ENCODE data around the gene PSTPIP2. TPM values are rescaled to one million over a fixed set of nuclear protein-coding genes. Genes with fewer than 3 reads are reported as not detected.

Gene PSTPIP2
- total RNA-seq, 1 donor from 2014 or later: 9.1 TPM

DNA sequence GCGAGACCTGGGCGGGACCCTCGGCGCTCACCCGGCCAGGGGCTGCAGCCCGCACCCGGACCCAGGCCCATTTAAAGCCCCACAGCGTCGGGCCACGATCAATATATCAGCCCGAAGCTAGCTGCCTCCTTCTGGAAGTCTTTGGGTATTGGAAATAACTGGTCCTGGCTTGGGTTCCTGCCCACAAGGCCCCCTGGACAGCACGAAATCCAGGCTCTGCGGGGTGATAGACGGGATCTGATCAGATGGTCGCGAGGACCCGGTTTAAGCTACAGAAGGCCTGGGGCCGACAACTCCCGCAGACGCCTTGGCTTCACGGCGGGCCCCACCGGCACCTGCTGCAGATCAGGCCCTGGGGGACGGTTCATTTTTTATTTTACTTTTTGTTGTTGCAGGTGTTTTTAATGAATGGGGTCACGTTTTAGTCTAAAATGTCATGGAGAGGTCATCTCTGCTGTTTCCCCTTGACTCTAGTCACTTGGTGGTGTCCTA lies 362 bp upstream of the PSTPIP2 start:
- Histone ChIP-seq H3K9ac (ENCODE audit: low read length) (peak overlapping the region; percentile 85), H3K36me3 (ENCODE audit: insufficient read depth, low read length) (no peaks in the 10 kb centered on the region), H3K79me2 (ENCODE audit: insufficient read depth, low read length) (peaks cover 11% of the 10 kb centered on the region), H3K27me3 (ENCODE audit: insufficient read depth, low read length) (no peaks in the 10 kb centered on the region), H3K9me3 (ENCODE audit: insufficient read depth, low read depth, low read length) (no peaks in the 10 kb centered on the region), H3K4me2 (ENCODE audit: low read length) (peak overlapping the region; percentile 97), H2AFZ (ENCODE audit: low read depth, low read length) (peak overlapping the region; percentile 91), H3K4me1 (ENCODE audit: insufficient read depth, low read length) (peaks cover 20% of the 10 kb centered on the region), H4K20me1 (ENCODE audit: insufficient read depth, low read length) (peaks cover 8% of the 10 kb centered on the region), H3K4me3 (ENCODE audit: insufficient read depth, low read depth, low read length) (peak overlapping the region; percentile 71), H3K27ac (ENCODE audit: low read depth, low read length) (peak overlapping the region; percentile 22)
- H3K9me3 Mint-ChIP-seq (ENCODE audit: unreplicated experiment): no peaks in the 10 kb centered on the region
- peaks cover 8% of the 10 kb centered on the region for H3K4me1 Mint-ChIP-seq (ENCODE audit: low read depth, unreplicated experiment)
- no peak for DNase-seq (ENCODE audit: low read depth)
- peak overlapping the region; percentile 77 for H3K27ac Mint-ChIP-seq (ENCODE audit: unreplicated experiment)
- no peak for FAIRE-seq
- H3K36me3 Mint-ChIP-seq (ENCODE audit: low read depth, unreplicated experiment): no peaks in the 10 kb centered on the region
- H3K4me3 Mint-ChIP-seq (ENCODE audit: unreplicated experiment): peak overlapping the region; percentile 80
- no peak for TF ChIP-seq EZH2 (IDR thresholded peaks at IDR 0.05; ENCODE audit: insufficient read depth, low read length)
- TF ChIP-seq, protein P1, sequence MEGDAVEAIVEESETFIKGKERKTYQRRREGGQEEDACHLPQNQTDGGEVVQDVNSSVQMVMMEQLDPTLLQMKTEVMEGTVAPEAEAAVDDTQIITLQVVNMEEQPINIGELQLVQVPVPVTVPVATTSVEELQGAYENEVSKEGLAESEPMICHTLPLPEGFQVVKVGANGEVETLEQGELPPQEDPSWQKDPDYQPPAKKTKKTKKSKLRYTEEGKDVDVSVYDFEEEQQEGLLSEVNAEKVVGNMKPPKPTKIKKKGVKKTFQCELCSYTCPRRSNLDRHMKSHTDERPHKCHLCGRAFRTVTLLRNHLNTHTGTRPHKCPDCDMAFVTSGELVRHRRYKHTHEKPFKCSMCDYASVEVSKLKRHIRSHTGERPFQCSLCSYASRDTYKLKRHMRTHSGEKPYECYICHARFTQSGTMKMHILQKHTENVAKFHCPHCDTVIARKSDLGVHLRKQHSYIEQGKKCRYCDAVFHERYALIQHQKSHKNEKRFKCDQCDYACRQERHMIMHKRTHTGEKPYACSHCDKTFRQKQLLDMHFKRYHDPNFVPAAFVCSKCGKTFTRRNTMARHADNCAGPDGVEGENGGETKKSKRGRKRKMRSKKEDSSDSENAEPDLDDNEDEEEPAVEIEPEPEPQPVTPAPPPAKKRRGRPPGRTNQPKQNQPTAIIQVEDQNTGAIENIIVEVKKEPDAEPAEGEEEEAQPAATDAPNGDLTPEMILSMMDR (IDR thresholded peaks at IDR 0.05; ENCODE audit: insufficient read depth, low read depth, low read length): no peak
- no peaks in the 10 kb centered on the region for H3K27me3 Mint-ChIP-seq (ENCODE audit: low read depth, unreplicated experiment)

DNA sequence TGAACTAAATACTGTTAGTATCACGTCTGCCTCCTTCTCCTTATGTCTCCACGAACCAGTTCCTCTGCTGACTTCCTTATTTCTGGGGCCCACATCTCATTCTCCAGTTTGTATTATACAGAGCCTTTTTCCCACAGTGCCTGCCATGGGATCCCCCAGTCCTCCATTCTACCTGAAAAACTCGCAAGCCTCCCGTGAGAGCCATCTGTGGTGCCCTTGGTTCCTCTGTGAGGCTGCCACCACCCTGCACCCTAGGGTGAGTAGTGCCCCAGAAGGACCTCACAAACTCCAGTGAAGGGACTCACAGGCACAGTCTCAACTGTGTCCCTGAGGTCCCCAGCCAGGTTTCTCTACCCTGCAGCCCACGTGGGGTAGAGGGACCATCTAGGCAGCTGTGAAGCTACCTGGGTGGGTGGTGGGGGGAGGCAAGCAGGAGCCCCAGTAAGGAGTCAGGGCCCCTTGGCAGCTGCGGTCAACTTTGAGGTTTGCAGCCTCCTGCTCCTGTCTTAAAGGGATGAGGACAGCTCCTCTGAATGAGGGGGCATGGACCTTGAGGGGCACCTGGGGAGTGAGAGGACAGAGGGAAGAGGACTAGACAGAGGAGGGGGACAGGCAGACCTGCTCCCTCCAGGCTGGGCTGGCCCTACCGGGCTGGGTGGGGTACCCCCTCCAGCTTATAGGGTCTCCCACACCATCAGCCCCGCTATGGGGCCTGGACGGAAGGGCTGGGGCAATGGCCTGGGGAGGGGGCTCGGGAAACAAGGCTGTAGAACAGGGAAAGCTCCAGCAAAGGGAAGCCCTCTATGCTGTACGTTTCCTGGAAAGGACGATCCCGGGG lies 1.0 kb downstream of the PSTPIP2 start:
- H3K4me3 ChIP-seq (ENCODE audit: insufficient read depth, low read depth, low read length): peak overlapping the region; percentile 71
- H3K27ac Mint-ChIP-seq (ENCODE audit: unreplicated experiment): peak overlapping the region; percentile 75

More for the DNA sequence above, 1.0 kb downstream of the PSTPIP2 start:
- TF ChIP-seq, protein P1 (IDR thresholded peaks at IDR 0.05; ENCODE audit: insufficient read depth, low read depth, low read length): no peak
- TF ChIP-seq EZH2 (IDR thresholded peaks at IDR 0.05; ENCODE audit: insufficient read depth, low read length): no peak
- Mint-ChIP-seq H3K36me3 (ENCODE audit: low read depth, unreplicated experiment) (peaks cover 2% of the 10 kb centered on the region), H3K9me3 (ENCODE audit: unreplicated experiment) (no peaks in the 10 kb centered on the region), H3K4me1 (ENCODE audit: low read depth, unreplicated experiment) (peaks cover 8% of the 10 kb centered on the region), H3K4me3 (ENCODE audit: unreplicated experiment) (peak overlapping the region; percentile 79), H3K27me3 (ENCODE audit: low read depth, unreplicated experiment) (no peaks in the 10 kb centered on the region)
- Histone ChIP-seq H3K9ac (ENCODE audit: low read length) (peak overlapping the region; percentile 85), H2AFZ (ENCODE audit: low read depth, low read length) (peak overlapping the region; percentile 91), H4K20me1 (ENCODE audit: insufficient read depth, low read length) (peaks cover 8% of the 10 kb centered on the region), H3K36me3 (ENCODE audit: insufficient read depth, low read length) (no peaks in the 10 kb centered on the region), H3K79me2 (ENCODE audit: insufficient read depth, low read length) (peaks cover 11% of the 10 kb centered on the region), H3K27ac (ENCODE audit: low read depth, low read length) (no peak overlapping the region), H3K9me3 (ENCODE audit: insufficient read depth, low read depth, low read length) (no peaks in the 10 kb centered on the region), H3K27me3 (ENCODE audit: insufficient read depth, low read length) (no peaks in the 10 kb centered on the region), H3K4me1 (ENCODE audit: insufficient read depth, low read length) (peaks cover 20% of the 10 kb centered on the region), H3K4me2 (ENCODE audit: low read length) (peak overlapping the region; percentile 97)
- FAIRE-seq (no peak), DNase-seq (ENCODE audit: low read depth) (no peak)

Data from astrocyte (in vitro differentiated cells and primary cell).